Measurements from ENCODE around the gene JUND.

GRCh38 chr19:18304208-18304457, 22.7 kb upstream of the JUND start:
- TF ChIP-seq CTCF (IDR thresholded peaks at IDR 0.05; ENCODE audit: insufficient read depth, low read length, poor library complexity, severe bottlenecking) (no peak), EZH2phosphoT487 (conservative IDR thresholded peaks at IDR 0.05; ENCODE audit: low read length) (no peak)

Measured in SU-DHL-6 (cell line).